SK-N-SH (cell line): ENCODE measurements around the gene C2orf69.

ENCODE experiments used
- CHD2 ChIP-seq: fragments of 150-350 bp; IDR thresholded peaks from 2 replicates; pipeline ENCODE4 v1.6.1; 2018; ENCODE audit warnings: low read length; ENCODE audit not compliant: partially characterized antibody
- CTCF ChIP-seq: fragments of 200-600 bp; sonication (generic); IDR thresholded peaks from 2 replicates; pipeline ENCODE4 v1.6.1; 2017; ENCODE audit warnings: antibody characterized with exemption, mild to moderate bottlenecking, moderate library complexity
- JUND ChIP-seq: IDR thresholded peaks from 2 replicates; pipeline ENCODE4 v1.4.0; 2012
- RAD21 ChIP-seq: IDR thresholded peaks from 2 replicates; pipeline ENCODE4 v1.6.1; 2012; ENCODE audit warnings: mild to moderate bottlenecking, low read length
- ZBTB33 ChIP-seq: IDR thresholded peaks from 2 replicates; pipeline ENCODE4 v1.4.0; 2012; ENCODE audit warnings: low read depth, borderline replicate concordance

GRCh38 chr2:199929262-199929661, 18.2 kb downstream of the C2orf69 start:
- TF ChIP-seq CTCF (no peak), JUND (no peak), CHD2 (no peak), ZBTB33 (no peak), RAD21 (no peak)
